HL-60 (cell line): Measurements from ENCODE around the gene SLC35F6.

Experiments
- DNase-seq, 2 experiments: peaks; one replicate each; pipeline ENCODE4 v3.0.0-alpha.2; 2010 to 2020; ENCODE audit warnings: low read depth in 1 of 2, low spot score in 1 of 2
- H3K27ac ChIP-seq: fragments of 250-450 bp; sonication (Bioruptor Pico); replicated peaks from 2 replicates; pipeline ENCODE4 v1.5.1; 2020; ENCODE audit warnings: mild to moderate bottlenecking, moderate library complexity
- H3K27me3 ChIP-seq: fragments of 250-450 bp; sonication (Bioruptor Pico); 2 replicates; pipeline ENCODE4 v1.5.1; 2021; ENCODE audit warnings: mild to moderate bottlenecking, moderate library complexity; ENCODE audit not compliant: insufficient read depth, poor library complexity, severe bottlenecking
- H3K4me3 ChIP-seq: replicated peaks from 2 replicates; pipeline ENCODE4 v1.5.1; 2011; ENCODE audit warnings: mild to moderate bottlenecking, control low read depth, low read length; ENCODE audit not compliant: insufficient read depth
- CTCF ChIP-seq: IDR thresholded peaks from one replicate; pipeline ENCODE4 v1.5.1; 2011; ENCODE audit warnings: low read length, control low read depth, inconsistent platforms; ENCODE audit not compliant: insufficient read depth
- GABPA ChIP-seq: IDR thresholded peaks from 2 replicates; pipeline ENCODE4 v1.6.1; 2012; ENCODE audit warnings: low read depth
- POLR2AphosphoS5 ChIP-seq: IDR thresholded peaks from 2 replicates; pipeline ENCODE4 v1.6.1; 2012; ENCODE audit warnings: low read depth
- REST ChIP-seq: IDR thresholded peaks from 2 replicates; pipeline ENCODE4 v1.6.1; 2012; ENCODE audit warnings: low read depth; ENCODE audit not compliant: insufficient replicate concordance
- SPI1 ChIP-seq: IDR thresholded peaks from 2 replicates; pipeline ENCODE4 v1.6.1; 2012; ENCODE audit warnings: low read depth, mild to moderate bottlenecking, borderline replicate concordance

SLC35F6 gene

GRCh38 chr2:26763019-26763418, 1.1 kb upstream of the SLC35F6 start:
- DNase-seq, result no peak
- TF ChIP-seq REST (no peak), CTCF (no peak), GABPA (no peak), POLR2AphosphoS5 (no peak), SPI1 (no peak)
- Histone ChIP-seq H3K27me3 (peaks cover 2% of the 10 kb centered on the region), H3K4me3 (no peak overlapping the region), H3K27ac (no peak overlapping the region)

- Histone ChIP-seq H3K27me3 (peaks cover 2% of the 10 kb centered on the region), H3K4me3 (peak overlapping the region; percentile 78), H3K27ac (no peak overlapping the region)
- DNase-seq, result no peak
- TF ChIP-seq SPI1 (no peak), CTCF (no peak), REST (no peak), GABPA (no peak), POLR2AphosphoS5 (no peak)
Measured at GRCh38 chr2:26764906-26765305, 822 bp downstream of the SLC35F6 start.

GRCh38 chr2:26765475-26766200, 1.6 kb downstream of the SLC35F6 start:
- H3K4me3 ChIP-seq, result no peak overlapping the region
- H3K27ac ChIP-seq, result no peak overlapping the region
- no peak for DNase-seq
- H3K27me3 ChIP-seq, result peaks cover 2% of the 10 kb centered on the region
- TF ChIP-seq SPI1, result no peak
- TF ChIP-seq POLR2AphosphoS5, result no peak
- TF ChIP-seq GABPA, result no peak
- no peak for TF ChIP-seq CTCF
- TF ChIP-seq REST, result no peak
